ENCODE results near the gene PRDM2. TPM values are rescaled to one million over a fixed set of nuclear protein-coding genes. Genes with fewer than 3 reads are reported as not detected.

Gene PRDM2
- total and polyA plus RNA-seq, 7 donors = 6.7 to 53.2 (median 34.6) TPM

GRCh38 chr1:13749543-13750341 lies 49.8 kb downstream of the PRDM2 start:
- H3K27ac ChIP-seq = peak overlapping the region; percentile 93 to 96 (median 94)
- TF ChIP-seq POLR2A (IDR thresholded peaks at IDR 0.05) = no peak
- no peak for TF ChIP-seq EP300 (IDR thresholded peaks at IDR 0.05)
- TF ChIP-seq CTCF (IDR thresholded peaks at IDR 0.05) = no peak
- no peak for TF ChIP-seq POLR2AphosphoS5 (IDR thresholded peaks at IDR 0.05)
- no peaks in the 10 kb centered on the region for H3K36me3 ChIP-seq
- peaks cover 0 to 47% (median 43%) of the 10 kb centered on the region in 4 donors for H3K4me1 ChIP-seq
- 0 to 1% methylated on average over 81 of the region's 81 CpGs for WGBS, 2 donors
- DNase-seq = peak; percentile 80
- H3K4me3 ChIP-seq = peak overlapping the region; percentile 64 to 94 (median 74)
- intact Hi-C loops (cut with DNase I) = loop anchor here (1.0 to 2.0 kb wide), 2 partner anchors 49 to 63 kb away; partner anchors contain the start of gene PRDM2
- no peaks in the 10 kb centered on the region for H3K27me3 ChIP-seq
- H3K9me3 ChIP-seq = no peaks in the 10 kb centered on the region

- Histone ChIP-seq H3K27me3 (no peaks in the 10 kb centered on the region), H3K36me3 (no peaks in the 10 kb centered on the region), H3K27ac (no peak overlapping the region), H3K9me3 (no peaks in the 10 kb centered on the region), H3K4me3 (no peak overlapping the region), H3K4me1 (peaks cover 0 to 61% (median 56%) of the 10 kb centered on the region in 4 donors)
- no peak for DNase-seq
- WGBS, 2 donors = 79 to 87% methylated on average over 5 of the region's 5 CpGs
- TF ChIP-seq EP300 (IDR thresholded peaks at IDR 0.05) (no peak), POLR2AphosphoS5 (IDR thresholded peaks at IDR 0.05) (no peak), CTCF (IDR thresholded peaks at IDR 0.05) (no peak), POLR2A (IDR thresholded peaks at IDR 0.05) (no peak)
- intact Hi-C loops (cut with DNase I) = no loop called here
Measured at GRCh38 chr1:13751458-13751871, 51.5 kb downstream of the PRDM2 start.

- Histone ChIP-seq H3K4me1 (peaks cover 0 to 66% (median 61%) of the 10 kb centered on the region in 4 donors), H3K4me3 (no peak overlapping the region), H3K27ac (no peak overlapping the region), H3K9me3 (no peaks in the 10 kb centered on the region), H3K36me3 (no peaks in the 10 kb centered on the region), H3K27me3 (no peaks in the 10 kb centered on the region)
- WGBS, 2 donors = 90 to 95% methylated on average over 7 of the region's 7 CpGs
- TF ChIP-seq CTCF (IDR thresholded peaks at IDR 0.05) = no peak
- no peak for TF ChIP-seq POLR2AphosphoS5 (IDR thresholded peaks at IDR 0.05)
- TF ChIP-seq EP300 (IDR thresholded peaks at IDR 0.05) = no peak
- TF ChIP-seq POLR2A (IDR thresholded peaks at IDR 0.05) = no peak
- no peak for DNase-seq
- intact Hi-C loops (cut with DNase I) = no loop called here
Measured at GRCh38 chr1:13751985-13752384, 52.0 kb downstream of the PRDM2 start.

- DNase-seq = no peak
- Histone ChIP-seq H3K4me3 (no peak overlapping the region), H3K36me3 (no peaks in the 10 kb centered on the region), H3K27ac (no peak overlapping the region), H3K4me1 (peaks cover 0 to 75% (median 69%) of the 10 kb centered on the region in 4 donors), H3K27me3 (no peaks in the 10 kb centered on the region), H3K9me3 (no peaks in the 10 kb centered on the region)
- 90 to 94% methylated on average over 6 of the region's 6 CpGs for WGBS, 2 donors
- TF ChIP-seq EP300 (IDR thresholded peaks at IDR 0.05) (no peak), POLR2A (IDR thresholded peaks at IDR 0.05) (no peak), CTCF (IDR thresholded peaks at IDR 0.05) (no peak), POLR2AphosphoS5 (IDR thresholded peaks at IDR 0.05) (no peak)
- intact Hi-C loops (cut with DNase I) = no loop called here
Measured at GRCh38 chr1:13752852-13753251, 52.9 kb downstream of the PRDM2 start.

Measured in sigmoid colon (tissue), 7 donors.